NB4 (cell line): ENCODE data around the gene ACAT2.
A peak's percentile ranks its signal among the peaks of the same experiment; 100 is the strongest.

Experiments used
- POLR2A ChIP-seq: IDR thresholded peaks from 2 replicates; pipeline ENCODE4 v1.6.1; 2011; ENCODE audit warnings: mild to moderate bottlenecking; ENCODE audit not compliant: insufficient read length; ENCODE audit errors: extremely low read depth
- TF ChIP-seq, protein P1 (sequence below): IDR thresholded peaks from one replicate; pipeline ENCODE4 v1.5.1; 2012; ENCODE audit warnings: low read depth, low read length
- TF ChIP-seq, protein P2 (sequence below): IDR thresholded peaks from 2 replicates; pipeline ENCODE4 v1.6.1; 2011; ENCODE audit warnings: low read depth, low read length

DNA sequence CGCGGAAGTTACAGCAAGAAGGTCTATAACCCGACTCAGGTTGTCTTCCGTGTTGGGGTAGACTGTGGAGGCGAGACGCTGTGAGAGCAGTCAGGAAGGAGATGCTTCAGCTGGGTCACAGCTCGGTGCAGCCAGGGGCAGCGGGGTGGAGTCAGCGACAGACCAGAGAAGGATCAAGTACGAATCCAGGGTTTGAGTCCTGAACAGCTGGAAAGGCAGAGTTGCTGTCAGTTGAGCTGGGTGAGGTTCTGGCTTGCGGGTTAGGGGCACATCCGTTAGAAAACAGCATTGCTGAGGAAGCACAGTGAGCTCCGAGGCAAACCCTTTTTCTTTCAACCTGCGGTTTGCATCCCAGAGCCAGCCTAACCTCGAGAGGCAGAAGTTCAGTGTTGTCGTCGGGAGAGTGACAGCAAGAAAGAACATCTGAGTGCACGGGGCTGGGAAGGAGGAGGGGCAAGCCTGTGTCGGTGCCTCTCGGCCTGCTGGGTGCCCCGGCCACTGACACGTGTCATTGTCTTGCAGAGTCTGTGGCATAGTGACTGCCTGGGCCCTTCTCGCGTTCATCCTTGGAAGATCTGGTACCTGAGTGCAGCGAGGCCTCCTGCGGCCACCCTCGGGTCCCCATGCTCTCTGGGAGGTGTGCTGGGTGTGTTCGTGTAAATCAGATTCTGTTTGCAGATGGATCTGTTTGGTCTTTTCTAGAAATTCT, 58.2 kb downstream of the ACAT2 start:
- TF ChIP-seq, protein P1, sequence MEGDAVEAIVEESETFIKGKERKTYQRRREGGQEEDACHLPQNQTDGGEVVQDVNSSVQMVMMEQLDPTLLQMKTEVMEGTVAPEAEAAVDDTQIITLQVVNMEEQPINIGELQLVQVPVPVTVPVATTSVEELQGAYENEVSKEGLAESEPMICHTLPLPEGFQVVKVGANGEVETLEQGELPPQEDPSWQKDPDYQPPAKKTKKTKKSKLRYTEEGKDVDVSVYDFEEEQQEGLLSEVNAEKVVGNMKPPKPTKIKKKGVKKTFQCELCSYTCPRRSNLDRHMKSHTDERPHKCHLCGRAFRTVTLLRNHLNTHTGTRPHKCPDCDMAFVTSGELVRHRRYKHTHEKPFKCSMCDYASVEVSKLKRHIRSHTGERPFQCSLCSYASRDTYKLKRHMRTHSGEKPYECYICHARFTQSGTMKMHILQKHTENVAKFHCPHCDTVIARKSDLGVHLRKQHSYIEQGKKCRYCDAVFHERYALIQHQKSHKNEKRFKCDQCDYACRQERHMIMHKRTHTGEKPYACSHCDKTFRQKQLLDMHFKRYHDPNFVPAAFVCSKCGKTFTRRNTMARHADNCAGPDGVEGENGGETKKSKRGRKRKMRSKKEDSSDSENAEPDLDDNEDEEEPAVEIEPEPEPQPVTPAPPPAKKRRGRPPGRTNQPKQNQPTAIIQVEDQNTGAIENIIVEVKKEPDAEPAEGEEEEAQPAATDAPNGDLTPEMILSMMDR: no peak
- TF ChIP-seq, protein P2, sequence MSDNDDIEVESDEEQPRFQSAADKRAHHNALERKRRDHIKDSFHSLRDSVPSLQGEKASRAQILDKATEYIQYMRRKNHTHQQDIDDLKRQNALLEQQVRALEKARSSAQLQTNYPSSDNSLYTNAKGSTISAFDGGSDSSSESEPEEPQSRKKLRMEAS: peak; percentile 95
- no peak for TF ChIP-seq POLR2A
